ENCODE results near the gene SPG7.
"Not testable (repeated sequence)": the region's sequence is repeated elsewhere in the genome, so short reads cannot be mapped to it uniquely, and the experiment has no call there.

The SPG7 gene

GRCh38 chr16:89565506-89566372 lies 57.5 kb downstream of the SPG7 start:
- DNase-seq: peak; percentile 47 to 57

- DNase-seq: no peak
These were observed 59.7 kb downstream of the SPG7 start for GRCh38 chr16:89567656-89568594.

- DNase-seq: no peak
These were observed 61.5 kb downstream of the SPG7 start for GRCh38 chr16:89569506-89570341.

GRCh38 chr16:89570342-89570923 lies 62.2 kb downstream of the SPG7 start:
- DNase-seq: no peak

GRCh38 chr16:89570983-89571598 lies 62.9 kb downstream of the SPG7 start:
- not testable (repeated sequence) for DNase-seq

GRCh38 chr16:89571636-89572035 lies 63.4 kb downstream of the SPG7 start:
- DNase-seq: no peak

GRCh38 chr16:89572073-89572484 lies 63.9 kb downstream of the SPG7 start:
- DNase-seq: no peak

GRCh38 chr16:89572485-89573205 lies 64.4 kb downstream of the SPG7 start:
- no peak for DNase-seq

GRCh38 chr16:89573826-89574680 lies 65.8 kb downstream of the SPG7 start:
- DNase-seq: no peak

GRCh38 chr16:89574681-89575246 lies 66.6 kb downstream of the SPG7 start:
- DNase-seq: peak; percentile 36 to 39

GRCh38 chr16:89575247-89576152 lies 67.3 kb downstream of the SPG7 start, which contains the start of gene CPNE7:
TSS of gene CPNE7 (plus strand) at chr16:89575758. CDS start at chr16:89575898, 140 bp downstream.
- DNase-seq: no peak

- no peak for DNase-seq
These were observed 68.2 kb downstream of the SPG7 start for GRCh38 chr16:89576153-89577054.

GRCh38 chr16:89577055-89577759 lies 69.0 kb downstream of the SPG7 start:
- no peak for DNase-seq

GRCh38 chr16:89579351-89579750 lies 71.1 kb downstream of the SPG7 start:
- no peak for DNase-seq

- DNase-seq: no peak
These were observed 73.0 kb downstream of the SPG7 start for GRCh38 chr16:89581045-89581695.
